ELR (cell line): ENCODE results near the gene SPPL3.
"Not testable (repeated sequence)": the region's sequence is repeated elsewhere in the genome, so short reads cannot be mapped to it uniquely, and the experiment has no call there.

ENCODE experiments used
- DNase-seq: peaks from one replicate; pipeline ENCODE4 v3.0.0-alpha.2; 2015; ENCODE audit warnings: low read depth

SPPL3 gene

GRCh38 chr12:120844297-120844696, 59.9 kb downstream of the SPPL3 start:
- DNase-seq = no peak

- no peak for DNase-seq
Observed at GRCh38 chr12:120843472-120843871, 60.7 kb downstream of the SPPL3 start.

GRCh38 chr12:120842595-120842994, 61.6 kb downstream of the SPPL3 start:
- DNase-seq = no peak

- no peak for DNase-seq
Observed at GRCh38 chr12:120841525-120841924, 62.6 kb downstream of the SPPL3 start.

GRCh38 chr12:120839503-120839902, 64.7 kb downstream of the SPPL3 start:
- no peak for DNase-seq

- not testable (repeated sequence) for DNase-seq
Observed at GRCh38 chr12:120838629-120839383, 65.4 kb downstream of the SPPL3 start.

GRCh38 chr12:120836114-120836684, 68.0 kb downstream of the SPPL3 start:
- no peak for DNase-seq

- DNase-seq = no peak
Observed at GRCh38 chr12:120835657-120836056, 68.5 kb downstream of the SPPL3 start.

- no peak for DNase-seq
Observed at GRCh38 chr12:120835304-120835612, 68.9 kb downstream of the SPPL3 start.

- DNase-seq = no peak
Observed at GRCh38 chr12:120834489-120835303, 69.5 kb downstream of the SPPL3 start.

- DNase-seq = peak; percentile 45
Observed at GRCh38 chr12:120833849-120834248, 70.3 kb downstream of the SPPL3 start.

GRCh38 chr12:120832737-120833136, 71.4 kb downstream of the SPPL3 start:
- DNase-seq = no peak

GRCh38 chr12:120831648-120832267, 72.4 kb downstream of the SPPL3 start:
- DNase-seq = no peak

- DNase-seq = no peak
Observed at GRCh38 chr12:120830966-120831365, 73.2 kb downstream of the SPPL3 start.

GRCh38 chr12:120830052-120830940, 73.9 kb downstream of the SPPL3 start:
- peak; percentile 24 for DNase-seq

- no peak for DNase-seq
Observed at GRCh38 chr12:120826335-120826734, 77.8 kb downstream of the SPPL3 start.

GRCh38 chr12:120825337-120825736, 78.8 kb downstream of the SPPL3 start:
- no peak for DNase-seq

- no peak for DNase-seq
Observed at GRCh38 chr12:120822832-120823503, 81.2 kb downstream of the SPPL3 start.

GRCh38 chr12:120821878-120822277, 82.3 kb downstream of the SPPL3 start:
- DNase-seq = no peak

GRCh38 chr12:120820884-120821510, 83.2 kb downstream of the SPPL3 start:
- DNase-seq = no peak

- DNase-seq = no peak
Observed at GRCh38 chr12:120818416-120818815, 85.7 kb downstream of the SPPL3 start.
